ENCODE measurements around the gene KRT77. TPM values are rescaled to one million over a fixed set of nuclear protein-coding genes. Genes with fewer than 3 reads are reported as not detected.

The KRT77 gene
- total and polyA plus RNA-seq, 10 of the 15 experiments (the other 5 are each of a cell fraction or from before 2014, with no cell fraction given): not detected

DNA sequence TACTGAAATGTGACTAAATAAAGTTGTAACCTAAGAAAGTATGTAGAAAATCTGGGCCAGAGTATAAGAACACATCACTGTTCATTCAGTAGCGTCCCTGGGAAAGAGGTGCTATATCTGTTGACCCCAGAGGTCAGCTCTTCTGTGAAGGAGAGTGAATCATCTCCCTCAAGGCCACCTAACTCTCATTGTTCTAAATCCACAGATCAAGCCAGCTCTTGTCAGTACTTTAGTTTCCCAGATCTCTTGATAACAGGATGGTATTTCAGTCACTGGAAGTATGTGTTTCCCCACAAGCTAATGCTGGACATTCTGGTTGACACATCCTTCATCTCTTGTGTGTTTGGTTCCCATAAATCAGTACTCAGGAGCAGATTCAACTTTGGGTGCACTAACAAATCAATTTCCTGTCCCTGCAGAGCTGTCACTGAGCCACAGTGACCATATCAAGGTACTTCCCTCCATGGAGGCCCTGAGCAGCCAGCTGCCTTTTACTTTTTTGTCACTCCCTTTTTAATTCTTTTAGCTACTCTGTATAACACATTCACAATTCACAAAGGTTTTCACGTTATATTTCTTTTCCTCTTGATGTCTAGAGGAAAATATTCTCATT lies 30.9 kb downstream of the KRT77 start:
- Histone ChIP-seq H3K4me1 (ENCODE audit: control insufficient read depth, insufficient read depth, low read length) (no peaks in the 10 kb centered on the region), H2AFZ (ENCODE audit: control insufficient read depth, low read depth, low read length) (no peak overlapping the region), H3K4me3 (no peak overlapping the region), H3K27ac (ENCODE audit: control insufficient read depth, insufficient read depth) (no peak overlapping the region), H3K79me2 (ENCODE audit: control insufficient read depth, insufficient read depth, low read length) (no peaks in the 10 kb centered on the region), H4K20me1 (ENCODE audit: control insufficient read depth, insufficient read depth) (no peaks in the 10 kb centered on the region), H3K9ac (ENCODE audit: control insufficient read depth, insufficient read depth, low read length) (no peak overlapping the region), H3K9me3 (replicated peaks; ENCODE audit: control insufficient read depth, insufficient read depth, low read length) (no peaks in the 10 kb centered on the region), H3K27me3 (replicated peaks in 1 of 2; ENCODE audit: control insufficient read depth in 2 of 2, insufficient read depth in 2 of 2, low read length in 1 of 2) (no peaks in the 10 kb centered on the region; a peak in 1 of 4 replicates), H3K4me2 (ENCODE audit: control insufficient read depth, insufficient read depth) (no peak overlapping the region), H3K36me3 (ENCODE audit: control insufficient read depth in 2 of 2, insufficient read depth in 2 of 2, low read length in 1 of 2) (no peaks in the 10 kb centered on the region)
- in situ Hi-C loops (cut with MboI): no loop called here
- CTCF ChIA-PET: no interaction called here
- POLR2A ChIA-PET: no interaction called here
- FAIRE-seq (no peak), DNase-seq (ENCODE audit: low read depth, low spot score) (no peak), ATAC-seq (no peak)
- WGBS (ENCODE audit: insufficient coverage, insufficient replicate concordance, low lambda C conversion rate, missing lambda C conversion rate): 0% methylated on average over 2 of the region's 2 CpGs
- BruUV-seq (replicated peaks): no TSS peak
- SMC1A ChIA-PET (ENCODE audit: uncharacterized antibody, unreplicated experiment): interaction anchor here (0.9 kb wide), 1 partner anchor 10 kb away, joined by 3 read pairs; no protein-coding TSS in a partner anchor
- RAD21 ChIA-PET (ENCODE audit: unreplicated experiment): no interaction called here
- TF ChIP-seq PAX5 (IDR thresholded peaks at IDR 0.05; ENCODE audit: borderline replicate concordance, low read depth, low read length) (no peak), CHD2 (IDR thresholded peaks at IDR 0.05; ENCODE audit: borderline replicate concordance, low read depth, low read length) (no peak), SP1 (IDR thresholded peaks at IDR 0.05; ENCODE audit: low read depth, low read length) (no peak), CTCF (IDR thresholded peaks at IDR 0.05 in 2 of 3, conservative IDR thresholded peaks at IDR 0.05 in 1 of 3; ENCODE audit: control insufficient read depth in 2 of 3, extremely low read depth in 1 of 3, insufficient read depth in 1 of 3, low read depth in 3 of 3, low read length in 3 of 3) (no peak), BACH1 (IDR thresholded peaks at IDR 0.05; ENCODE audit: borderline replicate concordance) (no peak), PML (IDR thresholded peaks at IDR 0.05; ENCODE audit: low read length) (no peak), TCF7 (IDR thresholded peaks at IDR 0.05; ENCODE audit: borderline replicate concordance) (no peak), SRF (IDR thresholded peaks at IDR 0.05; ENCODE audit: low read depth in 2 of 2, low read length in 2 of 2) (no peak), IKZF2 (IDR thresholded peaks at IDR 0.05) (no peak), KAT2A (conservative IDR thresholded peaks at IDR 0.05; ENCODE audit: control insufficient read depth, low read depth, low read length) (no peak)
- TF ChIP-seq, protein P1, sequence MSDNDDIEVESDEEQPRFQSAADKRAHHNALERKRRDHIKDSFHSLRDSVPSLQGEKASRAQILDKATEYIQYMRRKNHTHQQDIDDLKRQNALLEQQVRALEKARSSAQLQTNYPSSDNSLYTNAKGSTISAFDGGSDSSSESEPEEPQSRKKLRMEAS (IDR thresholded peaks at IDR 0.05; ENCODE audit: low read depth, low read length): no peak
- TF ChIP-seq, protein P2, sequence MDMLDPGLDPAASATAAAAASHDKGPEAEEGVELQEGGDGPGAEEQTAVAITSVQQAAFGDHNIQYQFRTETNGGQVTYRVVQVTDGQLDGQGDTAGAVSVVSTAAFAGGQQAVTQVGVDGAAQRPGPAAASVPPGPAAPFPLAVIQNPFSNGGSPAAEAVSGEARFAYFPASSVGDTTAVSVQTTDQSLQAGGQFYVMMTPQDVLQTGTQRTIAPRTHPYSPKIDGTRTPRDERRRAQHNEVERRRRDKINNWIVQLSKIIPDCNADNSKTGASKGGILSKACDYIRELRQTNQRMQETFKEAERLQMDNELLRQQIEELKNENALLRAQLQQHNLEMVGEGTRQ (IDR thresholded peaks at IDR 0.05; ENCODE audit: borderline replicate concordance, low read depth, low read length): no peak
- intact Hi-C loops (cut with micrococcal nuclease; ENCODE audit: unreplicated experiment): no loop called here

Measured in GM12878 (cell line).